ENCODE measurements around the gene SUGP2. TPM values are rescaled to one million over a fixed set of nuclear protein-coding genes. Genes with fewer than 3 reads are reported as not detected.

The SUGP2 gene
- total and polyA plus RNA-seq, 12 donors = 22.0 to 291 (median 53.2) TPM

- H3K4me3 ChIP-seq = peak overlapping the region; percentile 69 to 99 (median 84)
- H3K4me1 ChIP-seq (replicated peaks in 1 of 2) = peaks cover 14 to 22% of the 10 kb centered on the region in 2 donors
- intact Hi-C loops (cut with DNase I) = no loop called here
- DNase-seq = no peak
- TF ChIP-seq POLR2A (IDR thresholded peaks at IDR 0.05) = no peak
- no peak for TF ChIP-seq CTCF (IDR thresholded peaks at IDR 0.05)
- H3K9me3 ChIP-seq (replicated peaks in 1 of 3) = no peaks in the 10 kb centered on the region
- 0% methylated on average over 1 to 32 of the region's 32 CpGs for WGBS, 4 donors
- H3K27me3 ChIP-seq = no peaks in the 10 kb centered on the region
- H3K36me3 ChIP-seq (replicated peaks in 1 of 2) = peaks cover 0 to 25% of the 10 kb centered on the region in 2 donors
- peak overlapping the region in 4 of 5 donors; percentile 91 to 97 (median 95) for H3K27ac ChIP-seq
Measured at GRCh38 chr19:19033176-19033425, 216 bp downstream of the SUGP2 start.

- H3K27ac ChIP-seq = peak overlapping the region in 4 of 5 donors; percentile 91 to 97 (median 95)
- DNase-seq = peak; percentile 80 to 98 (median 91)
- H3K9me3 ChIP-seq (replicated peaks in 1 of 3) = no peaks in the 10 kb centered on the region
- no peaks in the 10 kb centered on the region for H3K27me3 ChIP-seq
- 3 to 5% (median 3%) methylated on average over 25 to 31 of the region's 31 CpGs for WGBS, 4 donors
- H3K4me3 ChIP-seq = peak overlapping the region; percentile 69 to 99 (median 84)
- H3K36me3 ChIP-seq (replicated peaks in 1 of 2) = peaks cover 0 to 30% of the 10 kb centered on the region in 2 donors
- H3K4me1 ChIP-seq (replicated peaks in 1 of 2) = peaks cover 14 to 22% of the 10 kb centered on the region in 2 donors
- intact Hi-C loops (cut with DNase I) = no loop called here
- TF ChIP-seq POLR2A (IDR thresholded peaks at IDR 0.05) = peak in 1 of 2 donors; percentile 19
- no peak for TF ChIP-seq CTCF (IDR thresholded peaks at IDR 0.05)
Measured at GRCh38 chr19:19032420-19033175, 719 bp downstream of the SUGP2 start.

GRCh38 chr19:19031891-19032290, 1.4 kb downstream of the SUGP2 start:
- Histone ChIP-seq H3K4me3 (peak overlapping the region in 1 of 4 donors; percentile 99), H3K4me1 (replicated peaks in 1 of 2) (peaks cover 14 to 22% of the 10 kb centered on the region in 2 donors), H3K9me3 (replicated peaks in 1 of 3) (no peaks in the 10 kb centered on the region), H3K36me3 (replicated peaks in 1 of 2) (peaks cover 0 to 37% of the 10 kb centered on the region in 2 donors), H3K27ac (peak overlapping the region in 2 of 5 donors; percentile 97), H3K27me3 (no peaks in the 10 kb centered on the region)
- no peak for DNase-seq
- no peak for TF ChIP-seq POLR2A (IDR thresholded peaks at IDR 0.05)
- TF ChIP-seq CTCF (IDR thresholded peaks at IDR 0.05) = no peak
- WGBS, 4 donors = 56 to 66% (median 65%) methylated on average over 5 of the region's 5 CpGs
- intact Hi-C loops (cut with DNase I) = no loop called here

GRCh38 chr19:19028526-19028925, 4.8 kb downstream of the SUGP2 start:
- Histone ChIP-seq H3K27ac (no peak overlapping the region), H3K4me3 (no peak overlapping the region), H3K27me3 (no peaks in the 10 kb centered on the region), H3K9me3 (replicated peaks in 1 of 3) (no peaks in the 10 kb centered on the region), H3K4me1 (replicated peaks in 1 of 2) (peaks cover 9 to 14% of the 10 kb centered on the region in 2 donors), H3K36me3 (replicated peaks in 1 of 2) (peaks cover 0 to 69% of the 10 kb centered on the region in 2 donors)
- 93 to 94% (median 94%) methylated on average over 9 of the region's 9 CpGs for WGBS, 4 donors
- TF ChIP-seq CTCF (IDR thresholded peaks at IDR 0.05) = no peak
- no peak for TF ChIP-seq POLR2A (IDR thresholded peaks at IDR 0.05)
- DNase-seq = no peak
- intact Hi-C loops (cut with DNase I) = no loop called here

Measured in adrenal gland (tissue), 12 donors.